GM21576 (cell line): Measurements from ENCODE around the gene PFN1.
"Not testable (repeated sequence)": the region's sequence is repeated elsewhere in the genome, so short reads cannot be mapped to it uniquely, and the experiment has no call there.

Experiments used
- ATAC-seq: cut with Tn5 transposase; IDR thresholded peaks from one replicate; pipeline ENCODE4 v1.9.1; 2021; ENCODE audit warnings: mild to moderate bottlenecking, moderate library complexity; ENCODE audit not compliant: unreplicated experiment

PFN1 gene

GRCh38 chr17:4928881-4929280 is 19.4 kb downstream of the PFN1 start:
- ATAC-seq = no peak

- ATAC-seq = not testable (repeated sequence)
These were observed 21.6 kb downstream of the PFN1 start for GRCh38 chr17:4926577-4927335.

DNA sequence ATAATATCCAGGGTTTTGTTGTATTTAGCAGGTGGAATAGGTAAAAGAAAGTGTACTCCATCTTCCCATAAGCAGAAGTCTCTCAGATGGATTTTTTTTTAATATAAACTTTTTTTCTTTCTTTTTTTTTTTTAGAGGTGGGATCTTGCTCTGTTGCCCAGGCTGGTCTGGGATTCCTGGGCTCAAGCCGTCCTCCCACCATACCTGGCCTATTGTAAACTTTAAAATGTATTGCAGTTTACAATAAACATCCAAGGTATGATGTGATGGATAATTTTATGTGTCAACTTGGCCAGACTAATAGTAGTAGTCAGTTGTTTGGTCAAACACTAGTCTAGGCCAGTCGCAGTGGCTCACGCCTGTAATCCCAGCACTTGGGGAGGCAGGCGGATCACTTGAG is 27.0 kb downstream of the PFN1 start:
- no peak for ATAC-seq

DNA sequence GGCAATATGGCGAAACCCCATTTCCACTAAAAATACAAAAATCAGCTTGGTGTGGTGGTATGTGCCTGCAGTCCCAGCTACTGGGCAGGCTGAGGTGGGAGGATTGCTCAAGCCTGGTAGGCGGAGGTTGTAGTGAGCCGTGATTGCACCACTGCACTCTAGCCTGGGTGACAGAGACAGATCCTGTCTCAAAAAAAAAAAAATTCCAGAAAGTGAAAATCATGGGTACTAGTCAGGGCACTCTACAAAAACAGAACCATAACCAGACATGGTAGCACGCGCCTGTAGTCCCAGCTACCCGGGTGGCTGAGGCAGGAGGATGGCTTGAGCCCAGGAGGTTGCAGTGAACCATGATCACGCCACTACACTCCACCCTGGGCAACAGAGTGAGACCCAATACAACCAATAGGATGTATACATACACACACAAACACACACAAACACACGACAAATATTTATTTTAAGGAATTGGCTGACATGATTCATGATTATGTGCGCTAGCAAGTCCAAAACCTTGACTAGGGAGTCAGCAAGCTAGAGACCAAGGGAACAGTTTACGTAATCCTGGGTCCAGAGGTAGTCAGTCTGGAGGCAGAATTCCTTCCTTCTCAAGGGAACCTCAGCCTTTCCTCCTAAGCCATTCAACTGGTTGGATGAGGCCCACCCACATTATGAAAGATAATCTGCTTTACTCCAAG is 27.8 kb downstream of the PFN1 start:
- ATAC-seq = no peak

- ATAC-seq = no peak
These were observed 28.8 kb downstream of the PFN1 start for GRCh38 chr17:4919511-4920047.

DNA sequence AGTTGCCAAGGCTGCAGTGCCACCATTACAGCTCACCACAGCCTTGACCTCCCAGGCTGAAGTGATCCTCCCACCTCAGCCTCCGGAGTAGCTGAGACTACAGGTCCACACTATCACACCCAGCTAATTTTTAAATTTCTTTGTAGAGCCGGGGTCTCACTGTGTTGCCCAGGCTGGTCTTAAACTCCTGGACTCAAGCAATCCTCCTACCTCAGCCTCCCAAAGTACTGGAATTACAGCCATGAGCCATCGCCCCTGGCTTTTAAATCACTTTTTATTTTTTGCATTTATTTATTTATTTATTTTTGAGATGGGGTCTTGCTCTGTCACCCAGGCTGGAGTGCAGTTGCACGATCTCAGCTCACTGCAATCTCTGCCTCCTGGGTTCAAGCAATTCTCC is 33.8 kb downstream of the PFN1 start:
- not testable (repeated sequence) for ATAC-seq

DNA sequence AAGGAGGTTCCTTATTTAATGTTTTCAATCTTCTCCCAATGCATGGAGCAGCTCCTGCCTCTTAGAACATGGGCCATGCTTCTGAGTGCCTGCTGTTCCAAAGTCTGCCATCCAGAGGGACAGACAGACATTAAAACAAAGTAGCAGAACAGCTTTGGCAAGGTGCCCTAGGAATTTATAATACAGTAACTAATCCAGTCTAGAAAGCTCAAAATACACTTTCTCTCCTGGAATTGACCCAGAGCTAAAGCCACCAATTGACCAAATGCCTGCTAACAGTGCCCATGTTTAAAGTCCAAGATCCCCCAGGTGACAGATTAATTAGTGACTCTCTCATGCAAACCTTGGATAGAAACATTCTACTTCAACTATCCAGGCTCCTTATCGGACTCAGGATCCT is 34.3 kb downstream of the PFN1 start:
- ATAC-seq = no peak

- peak; percentile 55 for ATAC-seq
These were observed 39.4 kb downstream of the PFN1 start for GRCh38 chr17:4908711-4909496.

DNA sequence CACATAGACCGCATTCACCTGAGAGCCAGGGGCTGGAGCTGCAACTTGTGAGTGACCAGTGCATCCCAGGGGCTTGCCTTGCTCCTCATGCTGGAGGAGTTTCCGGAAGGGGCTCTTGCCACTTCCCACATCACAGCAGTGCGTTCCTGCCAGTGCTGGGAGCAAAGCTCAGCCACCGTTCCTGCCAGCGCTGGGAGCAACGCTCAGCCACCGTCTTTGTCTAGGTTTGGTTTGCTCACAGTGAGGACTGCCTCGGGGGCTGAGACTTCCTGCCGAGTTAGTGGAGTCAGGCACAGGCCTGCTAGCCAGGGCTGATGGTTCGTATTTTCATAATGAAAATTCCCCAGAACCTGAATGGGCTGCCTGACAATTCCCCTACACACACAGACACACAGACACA is 40.0 kb downstream of the PFN1 start:
- no peak for ATAC-seq

DNA sequence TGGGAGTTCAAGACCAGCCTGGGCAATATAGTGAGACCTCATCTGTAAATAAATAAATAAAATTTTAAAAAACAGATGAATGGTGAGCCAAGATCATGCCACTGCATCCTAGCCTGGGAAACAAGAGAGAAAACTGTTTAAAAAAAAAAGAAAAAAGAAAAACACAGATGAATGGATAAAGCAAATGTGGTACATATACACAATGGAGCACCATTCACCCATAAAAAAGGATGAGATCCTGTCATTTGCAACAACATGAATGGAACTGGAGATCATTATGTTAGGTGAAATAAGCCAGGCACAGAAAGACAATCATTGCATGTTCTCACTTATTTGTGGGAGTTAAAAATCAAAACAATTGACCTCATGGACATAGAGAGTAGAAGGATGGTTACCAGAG is 41.7 kb downstream of the PFN1 start:
- not testable (repeated sequence) for ATAC-seq

GRCh38 chr17:4903051-4903818 is 45.1 kb downstream of the PFN1 start, which contains the start of gene CHRNE:
Gene CHRNE, minus strand, starts transcription at chr17:4903098. Its CDS starts 35 bp downstream, at chr17:4903063.
- no peak for ATAC-seq

DNA sequence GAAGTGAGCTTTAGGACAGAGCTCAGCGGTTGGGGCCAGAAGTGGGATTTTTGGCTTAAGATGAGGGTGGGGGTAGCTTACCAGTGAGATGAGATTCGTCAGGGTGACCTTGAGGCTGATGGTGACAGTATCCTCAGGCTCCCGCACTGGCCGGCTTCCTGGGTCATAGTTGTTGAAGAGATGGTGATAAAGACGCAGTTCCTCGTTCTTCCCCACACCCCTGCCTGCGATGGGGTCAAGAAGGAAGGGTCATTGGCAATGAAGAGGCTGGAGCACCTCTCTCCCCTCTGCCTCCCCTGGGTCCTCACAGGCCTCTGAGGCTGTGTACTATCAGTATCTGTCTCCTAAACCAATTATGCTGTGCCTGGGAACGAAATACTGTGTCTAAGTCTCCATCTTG is 45.8 kb downstream of the PFN1 start:
- no peak for ATAC-seq

GRCh38 chr17:4901648-4902344 is 46.5 kb downstream of the PFN1 start:
- no peak for ATAC-seq

DNA sequence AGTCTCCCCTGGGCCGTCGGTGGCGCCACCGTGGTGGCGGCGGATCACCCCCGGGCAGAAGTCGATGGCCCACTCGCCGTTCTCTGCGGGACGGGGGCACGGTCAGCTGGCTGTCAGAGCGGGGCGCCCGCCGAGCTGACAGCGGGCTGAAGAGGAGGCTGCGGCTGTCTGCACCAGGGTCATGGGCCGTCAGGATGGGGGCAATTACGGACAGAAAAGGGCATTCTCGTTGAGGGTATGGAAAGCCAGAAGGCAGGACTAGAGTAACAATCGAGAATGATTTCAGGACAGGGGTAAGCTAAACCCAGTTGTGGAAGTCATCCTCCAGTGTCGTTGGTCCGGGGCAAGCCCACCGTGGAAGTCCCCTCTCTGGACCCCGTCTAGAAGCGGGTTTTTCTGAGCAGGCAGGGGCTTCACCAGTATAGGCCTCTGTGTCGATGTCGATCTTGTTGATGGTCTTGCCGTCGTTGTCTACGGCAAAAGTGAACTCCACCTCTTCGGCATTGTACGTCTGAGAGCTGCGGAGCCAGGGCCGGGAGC is 47.2 kb downstream of the PFN1 start:
- ATAC-seq = no peak

GRCh38 chr17:4900231-4901107 is 47.9 kb downstream of the PFN1 start:
- ATAC-seq = no peak

GRCh38 chr17:4899341-4900230 is 48.7 kb downstream of the PFN1 start, which contains the start of gene C17orf107:
Gene C17orf107, plus strand, starts transcription at chr17:4899536. Its CDS starts 227 bp downstream, at chr17:4899763.
- ATAC-seq = no peak

- no peak for ATAC-seq
These were observed 49.4 kb downstream of the PFN1 start for GRCh38 chr17:4898927-4899326.

GRCh38 chr17:4898351-4898750 is 50.0 kb downstream of the PFN1 start:
- ATAC-seq = no peak
